ENCODE results near the gene CALHM2.

- TF ChIP-seq RAD21 (conservative IDR thresholded peaks at IDR 0.05 in 1 of 2, IDR thresholded peaks at IDR 0.05 in 1 of 2) (no peak), ELK1 (IDR thresholded peaks at IDR 0.05; ENCODE audit: low read depth, low read length) (no peak), SMC3 (IDR thresholded peaks at IDR 0.05) (no peak), JUNB (IDR thresholded peaks at IDR 0.05) (no peak), EP300 (IDR thresholded peaks at IDR 0.05) (no peak), RCOR1 (IDR thresholded peaks at IDR 0.05; ENCODE audit: low read depth, low read length) (no peak), HDAC2 (IDR thresholded peaks at IDR 0.05) (no peak), CTCF (IDR thresholded peaks at IDR 0.05) (no peak), HMGXB4 (CRISPR knock-in tag; IDR thresholded peaks at IDR 0.05; ENCODE audit: borderline replicate concordance) (no peak), SREBF2 (IDR thresholded peaks at IDR 0.05) (no peak), CEBPB (IDR thresholded peaks at IDR 0.05) (no peak), RNF2 (IDR thresholded peaks at IDR 0.05; ENCODE audit: borderline replicate concordance, low read depth) (no peak), ESRRA (IDR thresholded peaks at IDR 0.05; ENCODE audit: borderline replicate concordance, low read length) (no peak), JUN (IDR thresholded peaks at IDR 0.05) (no peak)
Measured at GRCh38 chr10:103423748-103424147, 28.4 kb downstream of the CALHM2 start.
